Brain microvascular endothelial cell (primary cell): ENCODE results near the gene ADAT3.
"Not testable (repeated sequence)": the region's sequence is repeated elsewhere in the genome, so short reads cannot be mapped to it uniquely, and the experiment has no call there.

Experiments used
- DNase-seq: peaks from one replicate; pipeline ENCODE4 v3.0.0-alpha.2; 2020
- H3K27ac ChIP-seq: fragments of 250-450 bp; sonication (Bioruptor Pico); 2 replicates; pipeline ENCODE4 v1.5.1; 2020; ENCODE audit warnings: mild to moderate bottlenecking, moderate library complexity
- H3K27me3 ChIP-seq: fragments of 250-450 bp; sonication (Bioruptor Pico); replicated peaks from 2 replicates; pipeline ENCODE4 v1.5.1; 2020; ENCODE audit warnings: mild to moderate bottlenecking
- H3K36me3 ChIP-seq: fragments of 250-450 bp; sonication (Bioruptor Pico); replicated peaks from 2 replicates; pipeline ENCODE4 v1.5.1; 2020; ENCODE audit warnings: mild to moderate bottlenecking
- H3K4me3 ChIP-seq: 2 replicates; pipeline ENCODE4 v1.5.1; 2011; ENCODE audit warnings: low read depth, mild to moderate bottlenecking, control low read depth, low read length, moderate library complexity
- CTCF ChIP-seq: IDR thresholded peaks from 2 replicates; pipeline ENCODE4 v1.5.1; 2011; ENCODE audit warnings: low read depth, mild to moderate bottlenecking, moderate library complexity, low read length, control low read depth, inconsistent platforms; ENCODE audit errors: missing control alignments
- in situ Hi-C: cut with HindIII; loops from 2 replicates; pipeline ENCODE4 v1.10.0; 2017; ENCODE audit warnings: low sequenced_read_pairs, low pct_ligation_motif_present

The ADAT3 gene

DNA sequence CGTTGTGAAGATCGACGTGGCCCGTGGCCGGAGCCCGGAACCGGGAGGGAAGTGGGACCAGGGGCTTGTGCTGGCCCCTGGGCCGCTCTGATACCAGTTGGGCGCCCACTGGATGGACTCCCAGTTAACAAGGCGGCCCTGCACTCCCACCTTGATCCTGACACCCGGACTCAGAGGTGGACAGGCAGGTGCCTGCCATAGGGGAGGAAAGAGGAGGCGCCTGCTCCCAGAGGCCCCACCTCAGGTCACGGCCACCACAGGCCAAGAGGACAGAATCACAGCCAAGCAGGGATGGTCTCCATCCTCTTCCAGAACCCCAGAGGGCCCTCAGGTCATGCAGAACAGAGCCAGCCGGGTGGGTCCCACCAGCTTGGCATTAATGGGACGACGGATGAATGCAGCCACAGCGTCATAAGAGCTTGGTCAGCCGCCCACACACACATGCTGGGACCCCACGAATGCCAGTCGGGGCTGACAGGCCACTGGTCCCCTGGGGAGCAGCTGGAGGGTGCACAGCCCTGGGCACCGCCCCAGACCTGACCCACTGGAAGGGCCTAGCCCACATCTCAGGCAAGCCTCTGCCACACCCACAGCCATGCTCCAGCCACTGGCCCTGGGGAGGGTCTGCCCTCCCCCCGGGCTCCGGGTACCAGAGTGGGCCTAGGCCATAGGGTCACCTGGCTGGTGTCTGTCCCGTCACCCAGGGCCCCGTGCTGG, 32.2 kb upstream of the ADAT3 start:
- TF ChIP-seq CTCF: no peak
- Histone ChIP-seq H3K4me3 (no peak overlapping the region), H3K27ac (no peak overlapping the region), H3K36me3 (peaks cover 7% of the 10 kb centered on the region), H3K27me3 (no peaks in the 10 kb centered on the region)
- in situ Hi-C loops: no loop called here
- no peak for DNase-seq

- Histone ChIP-seq H3K27ac (no peak overlapping the region), H3K27me3 (no peaks in the 10 kb centered on the region), H3K4me3 (no peak overlapping the region), H3K36me3 (peaks cover 7% of the 10 kb centered on the region)
- no peak for TF ChIP-seq CTCF
- DNase-seq: no peak
- in situ Hi-C loops: no loop called here
These were observed 31.4 kb upstream of the ADAT3 start for GRCh38 chr19:1873524-1874473.

- H3K27me3 ChIP-seq: no peaks in the 10 kb centered on the region
- no peak for DNase-seq
- peak overlapping the region; percentile 97 for H3K4me3 ChIP-seq
- peaks cover 7% of the 10 kb centered on the region for H3K36me3 ChIP-seq
- H3K27ac ChIP-seq: no peak overlapping the region
- TF ChIP-seq CTCF: no peak
- in situ Hi-C loops: no loop called here
These were observed 30.5 kb upstream of the ADAT3 start for GRCh38 chr19:1874554-1875185.

DNA sequence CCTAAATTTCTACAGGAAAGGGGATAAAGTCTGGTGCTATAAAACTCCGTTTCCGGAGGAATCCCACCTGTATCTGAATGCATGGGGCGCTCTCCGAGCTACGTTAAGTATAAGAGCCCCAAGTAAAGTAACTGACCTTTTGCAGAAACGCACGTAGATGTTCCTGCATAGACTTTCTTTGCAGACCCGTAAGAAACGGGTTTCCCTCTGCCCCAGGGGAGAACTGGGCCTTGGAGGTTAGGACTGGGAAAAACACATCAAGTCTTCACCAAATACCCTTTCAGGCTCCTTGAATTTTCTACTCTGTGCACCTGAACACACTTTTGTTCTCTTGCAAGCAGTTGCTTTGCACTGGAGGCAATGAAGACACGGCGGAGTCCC, 29.9 kb upstream of the ADAT3 start:
- H3K27me3 ChIP-seq, in situ Hi-C loops, DNase-seq, H3K36me3 ChIP-seq: not testable (repeated sequence)
- peak overlapping the region; percentile 80 for H3K27ac ChIP-seq
- peak overlapping the region; percentile 97 for H3K4me3 ChIP-seq

- TF ChIP-seq CTCF: no peak
- H3K36me3 ChIP-seq: peaks cover 7% of the 10 kb centered on the region
- in situ Hi-C loops: no loop called here
- no peaks in the 10 kb centered on the region for H3K27me3 ChIP-seq
- H3K4me3 ChIP-seq: peak overlapping the region; percentile 97
- DNase-seq: peak; percentile 74
- H3K27ac ChIP-seq: peak overlapping the region; percentile 80
These were observed 29.3 kb upstream of the ADAT3 start for GRCh38 chr19:1875646-1876495.
